Tibial nerve (tissue), 4 donors: ENCODE data around the gene IBTK.

Experiments used
- CTCF ChIP-seq, 5 experiments: fragments of 200-600 bp in 3 of 5; fragments of 450-650 bp in 2 of 5; sonication (generic) in 3 of 5; IDR thresholded peaks; one replicate each; pipeline ENCODE4 v1.5.1; 2016 to 2019; ENCODE audit warnings: antibody characterized with exemption in 5 of 5, mild to moderate bottlenecking in 3 of 5, moderate library complexity in 2 of 5
- EP300 ChIP-seq, 2 donors: sonication (generic); formaldehyde crosslinking; IDR thresholded peaks; one replicate each; pipeline ENCODE4 v1.6.1; 2017; ENCODE audit warnings: antibody characterized with exemption in 2 of 2, mild to moderate bottlenecking in 1 of 2
- POLR2A ChIP-seq, 2 donors: fragments of 450-650 bp; IDR thresholded peaks; one replicate each; pipeline ENCODE4 v1.6.1; 2017; ENCODE audit warnings: antibody characterized with exemption in 2 of 2, mild to moderate bottlenecking in 2 of 2, moderate library complexity in 2 of 2

- TF ChIP-seq CTCF (IDR thresholded peaks at IDR 0.05) (peak; percentile 18 to 47 (median 35)), POLR2A (IDR thresholded peaks at IDR 0.05) (no peak), EP300 (IDR thresholded peaks at IDR 0.05) (no peak)
Observed at GRCh38 chr6:82251942-82252341, 4.4 kb upstream of the IBTK start.
